HG03520 (cell line): ENCODE results near the gene ZDHHC19.

Experiments
- ATAC-seq: cut with Tn5 transposase; IDR thresholded peaks from one replicate; pipeline ENCODE4 v1.9.1; 2021; ENCODE audit warnings: mild to moderate bottlenecking, moderate library complexity; ENCODE audit not compliant: unreplicated experiment

Gene ZDHHC19

GRCh38 chr3:196150481-196150880 is 60.7 kb downstream of the ZDHHC19 start:
- no peak for ATAC-seq

GRCh38 chr3:196149831-196150301 is 61.3 kb downstream of the ZDHHC19 start:
- no peak for ATAC-seq

GRCh38 chr3:196149375-196149774 is 61.8 kb downstream of the ZDHHC19 start:
- no peak for ATAC-seq
